GM18861 (cell line): Measurements from ENCODE around the gene AGTRAP.

Experiments
- ATAC-seq: cut with Tn5 transposase; IDR thresholded peaks from one replicate; pipeline ENCODE4 v1.9.1; 2021; ENCODE audit not compliant: unreplicated experiment

AGTRAP gene

GRCh38 chr1:11705596-11705995 is 30.3 kb upstream of the AGTRAP start:
- no peak for ATAC-seq

GRCh38 chr1:11706292-11706691 is 29.6 kb upstream of the AGTRAP start:
- ATAC-seq = no peak

GRCh38 chr1:11707621-11708276 is 28.2 kb upstream of the AGTRAP start:
- ATAC-seq = no peak

- ATAC-seq = no peak
Measured at GRCh38 chr1:11708554-11709350, 27.2 kb upstream of the AGTRAP start.

DNA sequence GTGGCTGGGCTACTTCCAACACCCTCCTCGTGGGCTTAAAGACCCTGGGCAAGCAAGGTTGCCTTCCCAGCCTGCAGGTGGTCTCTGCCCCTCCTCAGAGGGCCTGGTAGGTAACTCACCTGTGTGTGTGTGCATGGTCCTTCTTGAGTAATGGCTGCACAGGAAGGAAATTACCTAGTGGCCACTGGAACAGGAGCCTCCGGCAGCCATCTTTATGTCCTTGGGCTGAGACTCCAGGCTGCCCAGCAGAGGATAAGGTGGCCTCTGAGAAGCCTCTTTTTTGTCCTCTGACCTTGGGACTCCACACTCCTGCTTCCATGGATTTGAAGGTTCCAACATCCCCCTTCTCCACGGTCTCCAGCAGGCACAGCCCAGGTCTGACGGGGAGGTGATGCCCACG is 24.4 kb upstream of the AGTRAP start:
- no peak for ATAC-seq

GRCh38 chr1:11712285-11712684 is 23.7 kb upstream of the AGTRAP start:
- no peak for ATAC-seq

- ATAC-seq = no peak
Measured at GRCh38 chr1:11713095-11713494, 22.8 kb upstream of the AGTRAP start.

DNA sequence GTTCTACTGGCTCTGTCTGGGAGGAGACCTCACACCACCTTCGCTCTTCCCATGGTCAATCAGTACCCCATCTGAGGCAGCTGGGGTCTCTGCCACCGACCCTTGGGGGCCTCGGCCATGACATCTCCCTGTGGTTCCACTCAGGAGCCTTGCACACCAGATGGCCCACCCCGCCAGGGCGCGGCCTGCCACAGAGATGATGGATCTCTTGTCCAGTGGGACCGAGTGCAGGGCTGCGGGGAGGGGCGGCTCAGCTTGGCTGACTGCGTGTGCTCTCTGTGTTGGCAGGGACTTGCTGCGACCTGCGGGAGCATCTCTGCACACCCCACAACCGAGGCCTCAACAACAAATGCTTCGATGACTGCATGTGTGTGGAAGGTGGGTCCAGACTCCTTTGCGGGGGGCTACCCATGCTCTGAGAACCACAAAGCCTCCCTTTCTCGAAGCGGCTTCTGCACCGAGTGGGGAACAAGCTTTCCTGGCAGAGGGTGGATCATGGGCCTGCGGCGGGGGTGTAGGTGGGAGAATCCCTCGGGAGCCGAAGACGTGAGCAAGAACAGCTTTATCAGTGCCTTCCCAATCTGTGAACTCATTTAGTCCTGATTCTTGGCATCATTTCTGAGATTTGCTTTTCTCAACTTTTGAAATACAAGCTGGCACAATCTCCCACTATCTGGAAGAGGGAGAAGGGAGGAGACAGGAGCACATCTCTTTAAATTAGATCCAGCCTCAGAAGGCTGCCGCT is 20.9 kb upstream of the AGTRAP start:
- ATAC-seq = no peak

DNA sequence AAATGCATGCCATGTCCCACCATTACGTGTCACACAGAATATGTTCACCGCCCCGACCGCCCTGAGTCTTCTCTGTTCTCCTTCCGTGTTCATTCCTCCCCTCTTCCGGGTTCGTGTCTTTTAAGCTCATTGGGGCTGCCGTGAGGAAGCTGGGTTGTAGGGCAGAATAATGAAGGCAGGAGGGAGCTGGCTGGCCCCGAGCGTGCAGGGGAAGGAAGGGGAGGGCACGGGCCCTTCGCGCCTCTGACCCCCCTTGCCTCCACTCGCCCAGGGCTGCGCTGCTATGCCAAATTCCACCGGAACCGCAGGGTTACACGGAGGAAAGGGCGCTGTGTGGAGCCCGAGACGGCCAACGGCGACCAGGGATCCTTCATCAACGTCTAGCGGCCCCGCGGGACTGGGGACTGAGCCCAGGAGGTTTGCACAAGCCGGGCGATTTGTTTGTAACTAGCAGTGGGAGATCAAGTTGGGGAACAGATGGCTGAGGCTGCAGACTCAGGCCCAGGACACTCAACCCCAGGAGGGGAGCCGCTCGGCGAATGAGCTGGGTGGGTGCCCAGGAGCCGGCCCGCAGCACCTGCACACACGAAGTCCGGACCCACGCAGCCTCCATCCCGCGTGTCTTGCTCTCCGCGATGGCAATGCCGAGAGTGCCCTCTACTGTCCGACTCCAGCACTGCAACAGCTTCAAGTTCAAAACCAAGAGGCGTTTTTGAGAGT is 16.5 kb upstream of the AGTRAP start:
- no peak for ATAC-seq

DNA sequence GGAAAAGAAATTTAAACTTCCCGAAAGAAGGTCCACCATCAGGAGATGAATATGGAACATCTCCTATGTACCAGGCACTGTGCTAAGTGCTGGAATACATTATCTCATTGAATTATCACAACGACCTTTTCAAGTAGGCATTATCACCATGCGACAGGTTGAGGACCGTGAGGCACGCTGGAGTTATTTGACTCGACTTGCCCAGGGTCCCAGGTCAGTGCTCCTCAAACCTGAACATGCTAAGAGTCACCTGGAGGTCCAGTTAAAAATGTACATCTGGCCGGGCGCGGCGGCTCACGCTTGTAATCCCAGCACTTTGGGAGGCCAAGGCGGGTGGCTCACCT is 15.9 kb upstream of the AGTRAP start:
- ATAC-seq = no peak

DNA sequence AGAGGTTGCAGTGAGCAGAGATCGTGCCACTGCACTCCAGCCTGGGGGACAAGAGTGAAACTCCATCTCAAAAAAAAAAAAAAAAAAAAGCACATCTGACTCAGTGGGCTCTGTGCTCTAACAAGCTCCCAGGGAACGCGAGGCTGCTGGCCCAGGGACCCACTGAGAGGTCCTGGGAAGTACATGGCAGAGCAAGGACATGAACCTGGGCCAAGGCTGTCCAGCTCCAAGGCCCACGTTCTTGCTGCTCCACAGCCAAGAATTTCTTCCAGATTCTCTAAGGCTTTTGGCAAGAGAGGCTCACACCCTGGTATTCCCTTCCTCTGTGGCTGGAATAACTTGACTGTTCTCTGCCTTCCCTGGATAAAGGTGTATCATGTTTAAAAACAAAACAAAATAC is 15.4 kb upstream of the AGTRAP start:
- ATAC-seq = no peak

- ATAC-seq = no peak
Measured at GRCh38 chr1:11721311-11721710, 14.6 kb upstream of the AGTRAP start.

DNA sequence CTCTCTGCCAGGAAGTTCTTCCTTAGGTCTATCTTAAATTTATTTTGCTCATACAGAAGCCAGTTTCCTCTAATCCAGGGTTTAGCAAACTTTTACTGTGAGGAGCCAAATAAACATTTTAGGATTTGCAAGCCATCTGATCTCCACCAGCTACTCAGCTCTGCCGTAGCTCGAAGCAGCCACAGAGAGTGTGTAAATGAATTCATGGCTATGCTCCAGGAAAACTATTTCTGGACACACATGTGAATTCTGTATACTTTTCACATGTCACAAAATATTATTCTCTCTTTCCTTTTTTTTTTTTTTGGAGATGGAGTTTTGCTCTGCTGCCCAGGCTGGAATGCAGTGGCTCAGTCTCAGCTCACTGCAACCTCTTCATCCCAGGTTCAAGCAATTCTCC is 13.4 kb upstream of the AGTRAP start:
- ATAC-seq = no peak

DNA sequence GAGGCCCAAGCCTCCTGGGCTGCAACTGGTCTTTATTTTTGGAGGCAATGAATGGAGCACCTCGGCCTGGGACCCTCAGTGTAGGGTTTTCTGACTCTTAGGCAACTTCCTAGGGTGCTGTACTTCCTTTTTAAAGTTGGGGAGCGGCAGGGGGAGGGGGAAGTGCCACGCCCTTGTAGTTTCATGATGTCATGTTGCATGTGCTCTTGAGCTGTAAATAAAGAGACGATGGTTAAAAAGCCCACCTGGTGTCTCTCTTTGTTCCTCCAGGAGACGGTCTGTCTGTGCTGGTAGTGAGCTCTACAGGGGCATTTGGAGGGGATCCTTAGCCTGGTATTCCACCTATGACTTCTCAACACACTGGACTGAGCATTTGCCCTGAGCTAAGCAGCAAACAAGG is 10.3 kb upstream of the AGTRAP start:
- no peak for ATAC-seq

GRCh38 chr1:11727119-11727518 is 8.8 kb upstream of the AGTRAP start:
- no peak for ATAC-seq

DNA sequence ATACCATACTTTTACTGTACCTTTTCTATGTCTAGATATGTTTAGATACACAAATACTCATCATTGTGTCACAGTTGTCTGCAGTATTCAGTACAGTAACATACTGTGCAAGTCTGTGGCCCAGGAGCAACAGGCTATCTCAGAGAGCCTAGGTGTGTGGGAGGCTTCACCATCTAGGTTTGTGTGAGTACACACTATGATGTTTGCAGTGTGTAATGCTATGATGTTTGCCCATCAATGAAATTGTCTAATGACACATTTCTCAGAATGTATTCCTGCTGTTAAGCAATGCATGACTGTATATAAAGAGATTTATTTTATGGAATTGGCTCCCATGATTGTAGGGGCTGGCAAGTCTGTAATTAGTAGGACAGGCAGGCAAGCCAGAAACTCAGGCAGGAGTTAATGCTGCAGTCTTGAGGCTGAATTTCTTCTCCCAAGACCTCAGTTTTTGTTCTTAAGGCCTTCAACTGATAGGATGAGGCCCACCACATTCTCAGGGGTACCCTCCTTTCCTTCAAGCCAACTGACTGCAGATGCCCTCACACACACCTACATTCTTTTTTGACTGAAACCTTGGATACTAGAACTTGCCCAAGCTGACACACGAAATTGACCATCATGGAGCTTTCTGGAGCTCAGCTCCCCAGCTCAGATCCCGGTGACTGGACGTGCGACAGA is 7.7 kb upstream of the AGTRAP start:
- ATAC-seq = no peak

- no peak for ATAC-seq
Measured at GRCh38 chr1:11729155-11729497, 6.8 kb upstream of the AGTRAP start.

- no peak for ATAC-seq
Measured at GRCh38 chr1:11729498-11730428, 6.2 kb upstream of the AGTRAP start.

GRCh38 chr1:11730429-11730891 is 5.5 kb upstream of the AGTRAP start:
- no peak for ATAC-seq
